HCT116 (cell line): ENCODE results near the gene MRPS18C. TPM values are rescaled to one million over a fixed set of nuclear protein-coding genes. Genes with fewer than 3 reads are reported as not detected.

Experiments used
- ATAC-seq: fragments of 200-7000 bp; cut with Tn5 transposase; 2 replicates; pipeline ENCODE4 v1.9.1; 2020; ENCODE audit warnings: mild to moderate bottlenecking, moderate library complexity
- BruUV-seq: library from RNA; stranded (reverse); fragments of 400-500 nt; replicated peaks from 2 replicates; lab custom pipeline; 2021; lab: Mats Ljungman, UMichigan
- CTCF ChIA-PET: fragments of 300-600 bp; sonication (Branson Sonifier 250); formaldehyde crosslinking; loops from one replicate; lab custom pipeline; 2021; ENCODE audit warnings: antibody characterized with exemption; lab: Charles Lee
- POLR2A ChIA-PET: fragments of 300-600, 350-600 bp; sonication (Branson Sonifier 250); formaldehyde crosslinking; loops from one replicate; lab custom pipeline; 2021; ENCODE audit warnings: antibody characterized with exemption; lab: Charles Lee
- RAD21 ChIA-PET, 2 experiments: fragments of 300-600 bp; sonication (Branson Sonifier 250); formaldehyde crosslinking; loops; one replicate each; lab custom pipeline; 2023; ENCODE audit warnings: low total read pairs in 2 of 2; ENCODE audit not compliant: uncharacterized antibody in 2 of 2, unreplicated experiment in 2 of 2, low non-redundant PET in 1 of 2; lab: Charles Lee
- DNase-seq: peaks from one replicate; pipeline ENCODE4 v3.0.0-alpha.2; 2010; ENCODE audit warnings: low read depth, low spot score
- H2AFZ ChIP-seq: fragments of 200-600 bp; shearing (Covaris generic), sonication (generic); 2 replicates; pipeline ENCODE4 v1.6.1; 2017; ENCODE audit warnings: low read depth, mixed run types, mixed read lengths, antibody characterized with exemption, low read length; ENCODE audit not compliant: poor library complexity, severe bottlenecking
- H3K27ac ChIP-seq: 2 replicates; pipeline ENCODE4 v1.5.1; 2012; ENCODE audit warnings: low read depth, low read length
- H3K27me3 ChIP-seq: fragments of 200-600 bp; sonication (generic); 2 replicates; pipeline ENCODE4 v1.6.1; 2016; ENCODE audit warnings: mixed run types, low read length, mixed read lengths; ENCODE audit not compliant: insufficient read depth
- H3K36me3 ChIP-seq, 2 experiments: fragments of 200-500 bp in 1 of 2; fragments of 200-600 bp in 1 of 2; sonication (Bioruptor generic) in 1 of 2; sonication (generic) in 1 of 2; 2 replicates each; pipeline versions ENCODE4 v1.5.1 to v1.6.1; 2014 to 2016; ENCODE audit warnings: low read length in 2 of 2, inconsistent platforms in 1 of 2, mixed read lengths in 1 of 2, mixed run types in 1 of 2; ENCODE audit not compliant: insufficient read depth in 2 of 2, control insufficient read depth in 1 of 2
- H3K4me1 ChIP-seq, 2 experiments: fragments of 200-600 bp in 1 of 2; sonication (generic) in 1 of 2; 2 replicates each; pipeline versions ENCODE4 v1.5.1 to v1.6.1; 2012 to 2017; ENCODE audit warnings: low read length in 2 of 2, inconsistent platforms in 1 of 2, mild to moderate bottlenecking in 1 of 2, mixed read lengths in 1 of 2, mixed run types in 1 of 2, moderate library complexity in 1 of 2; ENCODE audit not compliant: insufficient read depth in 2 of 2, control insufficient read depth in 1 of 2
- H3K4me2 ChIP-seq: fragments of 200-600 bp; sonication (generic); 2 replicates; pipeline ENCODE4 v1.6.1; 2017; ENCODE audit warnings: mixed run types, low read length, mixed read lengths
- H3K4me3 ChIP-seq, 2 experiments: fragments of 200-600 bp in 1 of 2; sonication (generic) in 1 of 2; replicated peaks in 1 of 2; 2 replicates each; pipeline ENCODE4 v1.5.1; 2011 to 2016; ENCODE audit warnings: low read length in 2 of 2, control low read depth in 1 of 2, low read depth in 1 of 2, mild to moderate bottlenecking in 1 of 2, mixed read lengths in 1 of 2, mixed run types in 1 of 2
- H3K79me2 ChIP-seq: fragments of 200-600 bp; sonication (generic); 2 replicates; pipeline ENCODE4 v1.6.1; 2017; ENCODE audit warnings: mild to moderate bottlenecking, mixed run types, low read length, moderate library complexity, mixed read lengths; ENCODE audit not compliant: insufficient read depth
- H3K9ac ChIP-seq: fragments of 200-600 bp; sonication (generic); 2 replicates; pipeline ENCODE4 v1.6.1; 2016; ENCODE audit warnings: low read length, mixed read lengths
- H3K9me2 ChIP-seq: fragments of 200-600 bp; sonication (generic), shearing (Covaris generic); 2 replicates; pipeline ENCODE4 v1.6.1; 2017; ENCODE audit warnings: mixed run types, mild to moderate bottlenecking, moderate library complexity; ENCODE audit not compliant: insufficient read depth
- H3K9me3 ChIP-seq, 2 experiments: fragments of 200-500 bp in 1 of 2; fragments of 200-600 bp in 1 of 2; sonication (Bioruptor generic) in 1 of 2; sonication (generic) in 1 of 2; 2 replicates each; pipeline ENCODE4 v1.6.1; 2014 to 2017; ENCODE audit warnings: low read length in 2 of 2, mixed read lengths in 2 of 2, inconsistent platforms in 1 of 2, low read depth in 1 of 2, mild to moderate bottlenecking in 1 of 2, mixed run types in 1 of 2, moderate library complexity in 1 of 2; ENCODE audit not compliant: control insufficient read depth in 1 of 2, insufficient read depth in 1 of 2
- H4K20me1 ChIP-seq: fragments of 200-600 bp; sonication (generic), shearing (Covaris generic); 2 replicates; pipeline ENCODE4 v1.6.1; 2017; ENCODE audit warnings: mixed run types, mild to moderate bottlenecking, moderate library complexity; ENCODE audit not compliant: insufficient read depth
- CBX3 ChIP-seq: IDR thresholded peaks from 2 replicates; pipeline ENCODE4 v1.6.1; 2012; ENCODE audit warnings: low read depth
- EGR1 ChIP-seq: IDR thresholded peaks from 2 replicates; pipeline ENCODE4 v1.6.1; 2012; ENCODE audit warnings: low read depth
- ELF1 ChIP-seq: IDR thresholded peaks from 2 replicates; pipeline ENCODE4 v1.6.1; 2012; ENCODE audit warnings: low read depth, borderline replicate concordance
- EZH2 ChIP-seq: fragments of 200-600 bp; sonication (generic); IDR thresholded peaks from 2 replicates; pipeline ENCODE4 v1.6.1; 2017; ENCODE audit warnings: antibody characterized with exemption, mixed run types
- EZH2phosphoT487 ChIP-seq: fragments of 200-600 bp; IDR thresholded peaks from 2 replicates; pipeline ENCODE4 v1.6.1; 2018; ENCODE audit warnings: antibody characterized with exemption, borderline replicate concordance
- JUND ChIP-seq: IDR thresholded peaks from 2 replicates; pipeline ENCODE4 v1.6.1; 2012
- POLR2A ChIP-seq: IDR thresholded peaks from 2 replicates; pipeline ENCODE4 v1.7.0; 2011; ENCODE audit warnings: borderline replicate concordance; ENCODE audit not compliant: insufficient read depth, insufficient read length; ENCODE audit errors: extremely low read depth
- POLR2AphosphoS5 ChIP-seq: IDR thresholded peaks from 2 replicates; pipeline ENCODE4 v1.6.1; 2011; ENCODE audit warnings: mild to moderate bottlenecking, low read depth, low read length, moderate library complexity
- SIN3A ChIP-seq: IDR thresholded peaks from 2 replicates; pipeline ENCODE4 v1.6.1; 2012; ENCODE audit warnings: low read depth
- SRF ChIP-seq: IDR thresholded peaks from 2 replicates; pipeline ENCODE4 v1.6.1; 2012; ENCODE audit warnings: low read depth
- TCF7L2 ChIP-seq: IDR thresholded peaks from 2 replicates; pipeline ENCODE4 v1.7.0; 2011; ENCODE audit warnings: borderline replicate concordance, inconsistent platforms; ENCODE audit not compliant: insufficient read depth, insufficient read length; ENCODE audit errors: extremely low read depth
- YY1 ChIP-seq: IDR thresholded peaks from 2 replicates; pipeline ENCODE4 v1.6.1; 2011; ENCODE audit warnings: low read length, low read depth, moderate library complexity, mild to moderate bottlenecking; ENCODE audit not compliant: insufficient replicate concordance; ENCODE audit errors: extremely low read depth
- ZBTB33 ChIP-seq: IDR thresholded peaks from 2 replicates; pipeline ENCODE4 v1.6.1; 2011; ENCODE audit warnings: mild to moderate bottlenecking, low read length, moderate library complexity; ENCODE audit not compliant: insufficient replicate concordance; ENCODE audit errors: extremely low read depth
- intact Hi-C: fragments of 100-400 bp; cut with micrococcal nuclease; formaldehyde crosslinking; loops from 2 replicates; pipeline ENCODE4 v1.10.0; 2022
- total RNA-seq: library from RNA; stranded (reverse); gene quantifications from one replicate; pipeline ENCODE4 v1.2.1, GENCODE V29; 2021; ENCODE audit not compliant: unreplicated experiment

Gene MRPS18C
- total RNA-seq, 1 experiment from 2014 or later: 59.1 TPM

DNA sequence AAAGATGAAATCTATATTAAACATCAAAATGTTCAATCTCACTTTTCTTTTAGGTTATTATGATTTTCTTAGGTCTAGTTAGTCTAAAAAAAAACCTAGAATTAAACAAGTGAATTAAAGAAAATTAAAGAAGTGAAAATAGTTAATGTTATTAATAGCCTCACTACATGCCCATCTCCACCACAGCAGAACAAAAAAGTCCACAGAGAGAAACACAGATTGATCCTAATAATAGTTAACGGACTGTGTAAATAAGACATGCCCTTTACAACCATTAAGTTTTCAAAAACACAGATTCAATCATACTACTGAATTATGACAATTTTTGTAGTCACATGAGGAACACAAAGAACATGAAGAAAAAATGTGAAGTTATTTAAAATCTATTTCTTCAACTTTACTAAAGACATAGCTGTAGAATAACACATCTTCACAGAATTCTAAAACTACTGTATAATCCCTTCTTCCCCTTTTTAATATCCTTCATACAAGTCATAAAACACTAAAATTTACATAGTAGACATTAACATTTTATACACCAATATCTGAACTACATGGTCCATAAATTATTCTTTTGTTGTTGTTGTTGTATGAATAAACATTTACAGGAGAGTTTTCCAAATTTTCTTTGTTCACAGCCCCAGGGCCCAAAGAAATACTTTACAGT is 15.6 kb upstream of the MRPS18C start (continued):
- TF ChIP-seq YY1: no peak
- TF ChIP-seq TCF7L2: no peak
- TF ChIP-seq ELF1: no peak
- no peak for TF ChIP-seq JUND
- no peak for TF ChIP-seq ZBTB33
- no peak for TF ChIP-seq POLR2AphosphoS5
- no peak for TF ChIP-seq EGR1
- TF ChIP-seq SIN3A: no peak
- no peak for TF ChIP-seq EZH2phosphoT487

- no peak overlapping the region for H2AFZ ChIP-seq
- POLR2A ChIA-PET: no interaction called here
- H3K36me3 ChIP-seq: peaks cover 0 to 4% of the 10 kb centered on the region in 2 experiments; a peak in 1 of 4 replicates
- no peak for TF ChIP-seq POLR2A
- TF ChIP-seq TCF7L2: no peak
- TF ChIP-seq CBX3: no peak
- TF ChIP-seq EZH2: no peak
- no peak for TF ChIP-seq SRF
- H3K9me3 ChIP-seq: no peaks in the 10 kb centered on the region
- CTCF ChIA-PET: no interaction called here
- no peak overlapping the region for H3K4me2 ChIP-seq
- H3K79me2 ChIP-seq: no peaks in the 10 kb centered on the region
- ATAC-seq (no peak), DNase-seq (no peak)
- H4K20me1 ChIP-seq: no peaks in the 10 kb centered on the region
- RAD21 ChIA-PET: no interaction called here
- no peak overlapping the region for H3K27ac ChIP-seq
- H3K9me2 ChIP-seq: no peaks in the 10 kb centered on the region
- no peak overlapping the region for H3K4me3 ChIP-seq
- no peak overlapping the region for H3K9ac ChIP-seq
- H3K4me1 ChIP-seq: no peaks in the 10 kb centered on the region
- intact Hi-C loops: no loop called here
- BruUV-seq: no TSS peak
- H3K27me3 ChIP-seq: no peaks in the 10 kb centered on the region
Measured at GRCh38 chr4:83440899-83441298, 15.0 kb upstream of the MRPS18C start.
